A673 (cell line): ENCODE measurements around the gene NMUR1. TPM values are rescaled to one million over a fixed set of nuclear protein-coding genes. Genes with fewer than 3 reads are reported as not detected.
A peak's percentile ranks its signal among the peaks of the same experiment; 100 is the strongest.
"Not testable (repeated sequence)": the region's sequence is repeated elsewhere in the genome, so short reads cannot be mapped to it uniquely, and the experiment has no call there.

ENCODE experiments used
- BruUV-seq: library from RNA; stranded (reverse); fragments of 400-500 nt; replicated peaks from 2 replicates; lab custom pipeline; 2021; lab: Mats Ljungman, UMichigan
- CTCF ChIA-PET: fragments of 300-600 bp; sonication (Branson Sonifier 250); formaldehyde crosslinking; loops from one replicate; lab custom pipeline; 2022; ENCODE audit warnings: antibody characterized with exemption; lab: Charles Lee
- POLR2A ChIA-PET: fragments of 300-600 bp; sonication (Branson Sonifier 250); formaldehyde crosslinking; loops from one replicate; lab custom pipeline; 2022; ENCODE audit warnings: antibody characterized with exemption; ENCODE audit not compliant: low non-redundant PET; lab: Charles Lee
- DNase-seq: peaks from one replicate; pipeline ENCODE4 v3.0.0-alpha.2; 2015; ENCODE audit warnings: low spot score
- H3K27ac ChIP-seq: fragments of 200-600 bp; sonication (generic); 2 replicates; pipeline ENCODE4 v1.5.1; 2016; ENCODE audit warnings: mixed run types, low read depth, mild to moderate bottlenecking, mixed read lengths, antibody characterized with exemption, low read length; ENCODE audit not compliant: poor library complexity, severe bottlenecking
- H3K27me3 ChIP-seq: fragments of 200-600 bp; sonication (generic); replicated peaks from 2 replicates; pipeline ENCODE4 v1.6.1; 2017; ENCODE audit warnings: mixed run types, low read depth, mild to moderate bottlenecking, mixed read lengths, antibody characterized with exemption, low read length; ENCODE audit not compliant: insufficient read depth, poor library complexity
- H3K36me3 ChIP-seq: fragments of 200-600 bp; sonication (generic); 2 replicates; pipeline ENCODE4 v1.6.1; 2016; ENCODE audit warnings: mixed run types, mild to moderate bottlenecking, mixed read lengths, antibody characterized with exemption, low read length; ENCODE audit not compliant: insufficient read depth, poor library complexity, severe bottlenecking
- H3K4me1 ChIP-seq: fragments of 200-600 bp; sonication (generic); 2 replicates; pipeline ENCODE4 v1.6.1; 2017; ENCODE audit warnings: mixed run types, mild to moderate bottlenecking, mixed read lengths, antibody characterized with exemption, low read length; ENCODE audit not compliant: insufficient read depth, poor library complexity, severe bottlenecking
- H3K4me3 ChIP-seq: fragments of 200-600 bp; sonication (generic); 2 replicates; pipeline ENCODE4 v1.5.1; 2016; ENCODE audit warnings: low read depth, mixed run types, mild to moderate bottlenecking, mixed read lengths, low read length; ENCODE audit not compliant: poor library complexity, severe bottlenecking
- H3K9me3 ChIP-seq: fragments of 200-600 bp; sonication (generic); 2 replicates; pipeline ENCODE4 v1.6.1; 2016; ENCODE audit warnings: mixed run types, low read depth, mild to moderate bottlenecking, mixed read lengths, antibody characterized with exemption, low read length; ENCODE audit not compliant: poor library complexity, severe bottlenecking
- CTCF ChIP-seq: fragments of 300-800, 200-600 bp; sonication (generic); conservative IDR thresholded peaks from 2 replicates; pipeline ENCODE4 v1.5.1; 2017; ENCODE audit warnings: low read depth, mild to moderate bottlenecking, antibody characterized with exemption, low read length, moderate library complexity, mixed read lengths
- EZH2 ChIP-seq: fragments of 200-600 bp; sonication (generic); IDR thresholded peaks from 2 replicates; pipeline ENCODE4 v1.6.1; 2017; ENCODE audit warnings: borderline replicate concordance, low read depth, mild to moderate bottlenecking, mixed read lengths, antibody characterized with exemption, low read length; ENCODE audit not compliant: poor library complexity, severe bottlenecking
- intact Hi-C: fragments of 100-400 bp; cut with micrococcal nuclease; formaldehyde crosslinking; loops from one replicate; pipeline ENCODE4 v1.10.0; 2022; ENCODE audit not compliant: unreplicated experiment
- total RNA-seq: library from RNA; stranded (reverse); gene quantifications from 2 replicates; pipeline ENCODE4 v1.2.3, GENCODE V29; 2021

NMUR1 gene
- total RNA-seq, 1 experiment from 2014 or later: not detected

GRCh38 chr2:231563378-231563961, 33.2 kb upstream of the NMUR1 start:
- POLR2A ChIA-PET: interaction anchor here (0.6 kb wide), 1 partner anchor 99 kb away, joined by 4 read pairs; the partner anchor contains the start of gene NCL
- no TSS peak for BruUV-seq
- Histone ChIP-seq H3K27ac (no peak overlapping the region), H3K36me3 (no peaks in the 10 kb centered on the region), H3K4me1 (no peaks in the 10 kb centered on the region), H3K4me3 (no peak overlapping the region), H3K9me3 (no peaks in the 10 kb centered on the region), H3K27me3 (no peaks in the 10 kb centered on the region)
- intact Hi-C loops: loop anchor here (1.0 to 10.0 kb wide), 3 partner anchors 38 to 339 kb away; no protein-coding TSS in a partner anchor
- CTCF ChIA-PET: interaction anchor here (0.5 to 2.1 kb wide), 4 partner anchors 18 to 204 kb away, joined by 3 to 19 read pairs (median 10); no protein-coding TSS in a partner anchor
- TF ChIP-seq CTCF: peak; percentile 64
- no peak for TF ChIP-seq EZH2
- peak; percentile 71 for DNase-seq

- peak; percentile 75 for TF ChIP-seq CTCF
- TF ChIP-seq EZH2: no peak
- CTCF ChIA-PET: interaction anchor here (0.6 to 1.5 kb wide), 4 partner anchors 75 to 977 kb away, joined by 3 to 11 read pairs (median 5); no protein-coding TSS in a partner anchor
- Histone ChIP-seq H3K4me1 (no peaks in the 10 kb centered on the region), H3K4me3 (no peak overlapping the region), H3K27me3 (no peaks in the 10 kb centered on the region), H3K36me3 (no peaks in the 10 kb centered on the region), H3K9me3 (peaks cover 8% of the 10 kb centered on the region), H3K27ac (no peak overlapping the region)
- POLR2A ChIA-PET: no interaction called here
- intact Hi-C loops: loop anchor here (1.0 kb wide), 1 partner anchor 75 kb away; no protein-coding TSS in a partner anchor
- BruUV-seq: no TSS peak
- peak; percentile 83 for DNase-seq
Observed at GRCh38 chr2:231557571-231558217, 27.4 kb upstream of the NMUR1 start.

GRCh38 chr2:231556981-231557380, 26.7 kb upstream of the NMUR1 start:
- H3K4me3 ChIP-seq: no peak overlapping the region
- H3K27ac ChIP-seq: no peak overlapping the region
- no peaks in the 10 kb centered on the region for H3K36me3 ChIP-seq
- H3K9me3 ChIP-seq: peaks cover 14% of the 10 kb centered on the region
- intact Hi-C loops: no loop called here
- H3K27me3 ChIP-seq: no peaks in the 10 kb centered on the region
- ChIA-PET POLR2A (no interaction called here), CTCF (no interaction called here)
- no TSS peak for BruUV-seq
- DNase-seq: no peak
- H3K4me1 ChIP-seq: no peaks in the 10 kb centered on the region
- TF ChIP-seq CTCF: no peak
- no peak for TF ChIP-seq EZH2

- DNase-seq, intact Hi-C loops: not testable (repeated sequence)
Observed at GRCh38 chr2:231556496-231556895, 26.3 kb upstream of the NMUR1 start.

More at GRCh38 chr2:231556496-231556895, 26.3 kb upstream of the NMUR1 start:
- POLR2A ChIA-PET, H3K4me1 ChIP-seq, H3K27me3 ChIP-seq, H3K27ac ChIP-seq, H3K36me3 ChIP-seq, BruUV-seq, H3K4me3 ChIP-seq, CTCF ChIA-PET: not testable (repeated sequence)
- peaks cover 14% of the 10 kb centered on the region for H3K9me3 ChIP-seq
